WTC11 (cell line): Measurements from ENCODE around the gene SPATA13. TPM values are rescaled to one million over a fixed set of nuclear protein-coding genes. Genes with fewer than 3 reads are reported as not detected.

ENCODE experiments used
- ATAC-seq: fragments of 200-7000 bp; cut with Tn5 transposase; 2 replicates; pipeline ENCODE4 v1.10.0; 2021; ENCODE audit warnings: mild to moderate bottlenecking, moderate library complexity
- CTCF ChIA-PET: fragments of 300-600 bp; sonication (Branson Sonifier 250); formaldehyde crosslinking; loops from one replicate; lab custom pipeline; 2021; ENCODE audit warnings: antibody characterized with exemption; lab: Charles Lee
- POLR2A ChIA-PET: fragments of 350-600 bp; sonication (Branson Sonifier 250); formaldehyde crosslinking; loops from one replicate; lab custom pipeline; 2021; ENCODE audit warnings: antibody characterized with exemption; lab: Charles Lee
- DNase-seq: peaks from one replicate; pipeline ENCODE4 v3.0.0; 2021; ENCODE audit warnings: low spot score
- H3K27ac Mint-ChIP-seq: 2 replicates; pipeline ENCODE4 v1.8.0; 2021; ENCODE audit warnings: mixed read lengths
- H3K27me3 Mint-ChIP-seq: 2 replicates; pipeline ENCODE4 v1.8.0; 2021; ENCODE audit warnings: low read depth, mild to moderate bottlenecking, moderate library complexity, mixed read lengths
- H3K36me3 Mint-ChIP-seq: 2 replicates; pipeline ENCODE4 v1.8.0; 2021; ENCODE audit warnings: mixed read lengths
- H3K4me1 Mint-ChIP-seq: 2 replicates; pipeline ENCODE4 v1.8.0; 2022; ENCODE audit warnings: mixed read lengths
- H3K4me3 Mint-ChIP-seq: 2 replicates; pipeline ENCODE4 v1.8.0; 2021; ENCODE audit warnings: mild to moderate bottlenecking, moderate library complexity, mixed read lengths
- H3K9me3 Mint-ChIP-seq: 2 replicates; pipeline ENCODE4 v1.8.0; 2021; ENCODE audit warnings: mixed read lengths
- ATF3 ChIP-seq: sonication (generic); formaldehyde crosslinking; conservative IDR thresholded peaks from 2 replicates; pipeline ENCODE4 v1.8.1; 2022; ENCODE audit warnings: mild to moderate bottlenecking, missing genetic modification reagents
- CTCF ChIP-seq: fragments of 200-600 bp; IDR thresholded peaks from 2 replicates; pipeline ENCODE4 v1.8.0; 2022; ENCODE audit warnings: antibody characterized with exemption
- ELF4 ChIP-seq: sonication (generic); formaldehyde crosslinking; IDR thresholded peaks from 2 replicates; pipeline ENCODE4 v1.8.1; 2022; ENCODE audit warnings: low read depth, mild to moderate bottlenecking, moderate library complexity, missing genetic modification reagents
- ESRRA ChIP-seq: sonication (generic); formaldehyde crosslinking; IDR thresholded peaks from 2 replicates; pipeline ENCODE4 v1.8.1; 2022; ENCODE audit warnings: mild to moderate bottlenecking, missing genetic modification reagents, borderline replicate concordance
- HMGA2 ChIP-seq: fragments of 250-450 bp; sonication (Bioruptor Pico); IDR thresholded peaks from 2 replicates; pipeline ENCODE4 v1.4.0; 2021; ENCODE audit warnings: mild to moderate bottlenecking, moderate library complexity
- JUN ChIP-seq: sonication (generic); formaldehyde crosslinking; IDR thresholded peaks from 2 replicates; pipeline ENCODE4 v1.8.0; 2023; ENCODE audit warnings: mild to moderate bottlenecking, missing genetic modification reagents
- MYBL2 ChIP-seq: sonication (generic); formaldehyde crosslinking; IDR thresholded peaks from 2 replicates; pipeline ENCODE4 v1.8.1; 2023; ENCODE audit warnings: mild to moderate bottlenecking, moderate library complexity, missing genetic modification reagents
- OVOL2 ChIP-seq: fragments of 250-450 bp; sonication (Bioruptor Pico); IDR thresholded peaks from 2 replicates; pipeline ENCODE4 v1.9.0; 2021; ENCODE audit warnings: mild to moderate bottlenecking, borderline replicate concordance
- PRDM15 ChIP-seq: sonication (generic); formaldehyde crosslinking; IDR thresholded peaks from 2 replicates; pipeline ENCODE4 v1.8.0; 2022; ENCODE audit warnings: missing genetic modification reagents
- RELA ChIP-seq: sonication (generic); formaldehyde crosslinking; IDR thresholded peaks from 2 replicates; pipeline ENCODE4 v1.8.1; 2022; ENCODE audit warnings: missing genetic modification reagents, mild to moderate bottlenecking, borderline replicate concordance
- RORB ChIP-seq: fragments of 250-450 bp; sonication (Bioruptor Pico); IDR thresholded peaks from 2 replicates; pipeline ENCODE4 v1.9.0; 2021; ENCODE audit warnings: mild to moderate bottlenecking
- TEAD1 ChIP-seq: sonication (generic); formaldehyde crosslinking; IDR thresholded peaks from 2 replicates; pipeline ENCODE4 v1.8.0; 2022; ENCODE audit warnings: mild to moderate bottlenecking, missing genetic modification reagents
- TP53 ChIP-seq: sonication (generic); formaldehyde crosslinking; IDR thresholded peaks from 2 replicates; pipeline ENCODE4 v1.8.1; 2023; ENCODE audit warnings: mild to moderate bottlenecking, missing genetic modification reagents
- ZNF121 ChIP-seq: sonication (generic); formaldehyde crosslinking; IDR thresholded peaks from 2 replicates; pipeline ENCODE4 v1.8.0; 2023; ENCODE audit warnings: missing genetic modification reagents
- ZNF138 ChIP-seq: sonication (generic); formaldehyde crosslinking; conservative IDR thresholded peaks from 2 replicates; pipeline ENCODE4 v1.8.1; 2022; ENCODE audit warnings: mild to moderate bottlenecking, moderate library complexity, missing genetic modification reagents
- total RNA-seq: library from RNA; stranded (reverse); gene quantifications from 3 replicates; pipeline ENCODE4 v1.2.3, GENCODE V29; 2021
- TF ChIP-seq, protein P1 (sequence below): fragments of 250-450 bp; sonication (Bioruptor Pico); IDR thresholded peaks from 2 replicates; pipeline ENCODE4 v1.9.0; 2021; ENCODE audit warnings: moderate library complexity, mild to moderate bottlenecking, inconsistent platforms, borderline replicate concordance
- TF ChIP-seq, protein P2 (sequence below): sonication (generic); formaldehyde crosslinking; IDR thresholded peaks from 2 replicates; pipeline ENCODE4 v1.8.0; 2022; ENCODE audit warnings: mild to moderate bottlenecking, missing genetic modification reagents
- TF ChIP-seq, protein P3 (sequence below): fragments of 250-450 bp; sonication (Bioruptor Pico); IDR thresholded peaks from 2 replicates; pipeline ENCODE4 v1.9.0; 2021; ENCODE audit warnings: mild to moderate bottlenecking
- TF ChIP-seq, protein P4 (sequence below): sonication (generic); formaldehyde crosslinking; IDR thresholded peaks from 2 replicates; pipeline ENCODE4 v1.8.0; 2023; ENCODE audit warnings: missing genetic modification reagents

SPATA13 gene
- total RNA-seq, 1 experiment from 2014 or later: 29.0 TPM

- 0 out of 2 replicates have a peak overlapping the region, but pooled peaks have one; percentile 14 for H3K27ac Mint-ChIP-seq
- DNase-seq: no peak
- CTCF ChIA-PET: interaction anchor here (1.0 to 4.9 kb wide), 7 partner anchors 9 to 305 kb away, joined by 3 to 37 read pairs (median 3); partner anchors contain the start of gene SPATA13
- peaks cover 30% of the 10 kb centered on the region for H3K4me1 Mint-ChIP-seq
- H3K36me3 Mint-ChIP-seq: peaks cover 3% of the 10 kb centered on the region; the same call in 1 of the 2 replicates
- H3K4me3 Mint-ChIP-seq: no peak overlapping the region
- TF ChIP-seq, protein P1, sequence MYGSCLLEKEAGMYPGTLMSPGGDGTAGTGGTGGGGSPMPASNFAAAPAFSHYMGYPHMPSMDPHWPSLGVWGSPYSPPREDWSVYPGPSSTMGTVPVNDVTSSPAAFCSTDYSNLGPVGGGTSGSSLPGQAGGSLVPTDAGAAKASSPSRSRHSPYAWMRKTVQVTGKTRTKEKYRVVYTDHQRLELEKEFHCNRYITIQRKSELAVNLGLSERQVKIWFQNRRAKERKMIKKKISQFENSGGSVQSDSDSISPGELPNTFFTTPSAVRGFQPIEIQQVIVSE (CRISPR knock-in tag): no peak
- TF ChIP-seq ESRRA (CRISPR knock-in tag): no peak
- TF ChIP-seq MYBL2 (CRISPR knock-in tag): no peak
- TF ChIP-seq, protein P2, sequence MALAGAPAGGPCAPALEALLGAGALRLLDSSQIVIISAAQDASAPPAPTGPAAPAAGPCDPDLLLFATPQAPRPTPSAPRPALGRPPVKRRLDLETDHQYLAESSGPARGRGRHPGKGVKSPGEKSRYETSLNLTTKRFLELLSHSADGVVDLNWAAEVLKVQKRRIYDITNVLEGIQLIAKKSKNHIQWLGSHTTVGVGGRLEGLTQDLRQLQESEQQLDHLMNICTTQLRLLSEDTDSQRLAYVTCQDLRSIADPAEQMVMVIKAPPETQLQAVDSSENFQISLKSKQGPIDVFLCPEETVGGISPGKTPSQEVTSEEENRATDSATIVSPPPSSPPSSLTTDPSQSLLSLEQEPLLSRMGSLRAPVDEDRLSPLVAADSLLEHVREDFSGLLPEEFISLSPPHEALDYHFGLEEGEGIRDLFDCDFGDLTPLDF (CRISPR knock-in tag): no peak
- no peak for TF ChIP-seq RORB
- TF ChIP-seq, protein P3, sequence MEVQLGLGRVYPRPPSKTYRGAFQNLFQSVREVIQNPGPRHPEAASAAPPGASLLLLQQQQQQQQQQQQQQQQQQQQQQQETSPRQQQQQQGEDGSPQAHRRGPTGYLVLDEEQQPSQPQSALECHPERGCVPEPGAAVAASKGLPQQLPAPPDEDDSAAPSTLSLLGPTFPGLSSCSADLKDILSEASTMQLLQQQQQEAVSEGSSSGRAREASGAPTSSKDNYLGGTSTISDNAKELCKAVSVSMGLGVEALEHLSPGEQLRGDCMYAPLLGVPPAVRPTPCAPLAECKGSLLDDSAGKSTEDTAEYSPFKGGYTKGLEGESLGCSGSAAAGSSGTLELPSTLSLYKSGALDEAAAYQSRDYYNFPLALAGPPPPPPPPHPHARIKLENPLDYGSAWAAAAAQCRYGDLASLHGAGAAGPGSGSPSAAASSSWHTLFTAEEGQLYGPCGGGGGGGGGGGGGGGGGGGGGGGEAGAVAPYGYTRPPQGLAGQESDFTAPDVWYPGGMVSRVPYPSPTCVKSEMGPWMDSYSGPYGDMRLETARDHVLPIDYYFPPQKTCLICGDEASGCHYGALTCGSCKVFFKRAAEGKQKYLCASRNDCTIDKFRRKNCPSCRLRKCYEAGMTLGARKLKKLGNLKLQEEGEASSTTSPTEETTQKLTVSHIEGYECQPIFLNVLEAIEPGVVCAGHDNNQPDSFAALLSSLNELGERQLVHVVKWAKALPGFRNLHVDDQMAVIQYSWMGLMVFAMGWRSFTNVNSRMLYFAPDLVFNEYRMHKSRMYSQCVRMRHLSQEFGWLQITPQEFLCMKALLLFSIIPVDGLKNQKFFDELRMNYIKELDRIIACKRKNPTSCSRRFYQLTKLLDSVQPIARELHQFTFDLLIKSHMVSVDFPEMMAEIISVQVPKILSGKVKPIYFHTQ (CRISPR knock-in tag): no peak
- TF ChIP-seq, protein P4, sequence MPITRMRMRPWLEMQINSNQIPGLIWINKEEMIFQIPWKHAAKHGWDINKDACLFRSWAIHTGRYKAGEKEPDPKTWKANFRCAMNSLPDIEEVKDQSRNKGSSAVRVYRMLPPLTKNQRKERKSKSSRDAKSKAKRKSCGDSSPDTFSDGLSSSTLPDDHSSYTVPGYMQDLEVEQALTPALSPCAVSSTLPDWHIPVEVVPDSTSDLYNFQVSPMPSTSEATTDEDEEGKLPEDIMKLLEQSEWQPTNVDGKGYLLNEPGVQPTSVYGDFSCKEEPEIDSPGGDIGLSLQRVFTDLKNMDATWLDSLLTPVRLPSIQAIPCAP (CRISPR knock-in tag): no peak
- no peak for TF ChIP-seq ELF4
- no peak for TF ChIP-seq PRDM15
- no peak for TF ChIP-seq ZNF121
- TF ChIP-seq CTCF: no peak
- no peak for TF ChIP-seq HMGA2 (CRISPR knock-in tag)
- TF ChIP-seq ATF3: no peak
- no peak for TF ChIP-seq TEAD1
- TF ChIP-seq ZNF138: no peak
- TF ChIP-seq JUN (CRISPR knock-in tag): no peak
- TF ChIP-seq OVOL2 (CRISPR knock-in tag): no peak
- TF ChIP-seq TP53 (CRISPR knock-in tag): no peak
- TF ChIP-seq RELA (CRISPR knock-in tag): no peak
- TF ChIP-seq, all 79 proteins: peak for 0
- POLR2A ChIA-PET: no interaction called here
- peak; percentile 72 for ATAC-seq
- no peaks in the 10 kb centered on the region for H3K9me3 Mint-ChIP-seq
- no peaks in the 10 kb centered on the region for H3K27me3 Mint-ChIP-seq
Measured at GRCh38 chr13:24226762-24227161, 66.2 kb downstream of the SPATA13 start.
